ENCODE data around the gene RGL2. TPM values are rescaled to one million over a fixed set of nuclear protein-coding genes. Genes with fewer than 3 reads are reported as not detected.
"Not testable (repeated sequence)": the region's sequence is repeated elsewhere in the genome, so short reads cannot be mapped to it uniquely, and the experiment has no call there.

RGL2 gene
- 14.7 and 17.5 TPM in 2 replicates for total RNA-seq (2014; rRNA removed; shearing (Covaris generic))

DNA sequence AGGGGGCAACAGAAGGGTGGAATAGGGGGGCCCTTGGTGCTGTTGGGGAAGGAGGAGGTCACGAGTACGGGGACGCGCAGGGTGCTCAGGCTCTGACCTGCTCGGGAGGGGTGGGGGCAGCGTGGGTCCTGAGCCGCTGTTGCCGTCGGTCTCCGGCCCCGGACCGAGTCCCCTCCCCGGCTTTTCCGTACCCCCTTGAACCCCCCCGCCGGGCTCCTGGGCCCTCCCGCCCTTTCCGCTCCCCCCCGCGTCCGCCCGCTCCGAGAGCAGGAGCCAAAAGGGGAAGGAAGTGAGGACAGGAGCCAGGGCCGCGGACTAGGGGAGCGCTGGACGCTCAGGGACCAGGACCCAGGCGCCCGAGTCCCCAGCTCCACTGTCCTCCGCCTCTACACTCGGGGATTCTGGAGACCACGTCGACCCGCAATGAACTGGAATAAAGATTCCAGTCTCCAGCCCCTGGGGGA, at the start of gene RGL2:
Gene RGL2 (minus strand): TSS at position 170 of the 464 bp plus-strand sequence. CDS start 332 bp downstream, outside the sequence.
- peak; percentile 37 for DNase-seq (ENCODE audit: low spot score)

- no peak for DNase-seq (ENCODE audit: low spot score)
Measured at GRCh38 chr6:33347816-33348215, 49.1 kb upstream of the RGL2 start.

DNA sequence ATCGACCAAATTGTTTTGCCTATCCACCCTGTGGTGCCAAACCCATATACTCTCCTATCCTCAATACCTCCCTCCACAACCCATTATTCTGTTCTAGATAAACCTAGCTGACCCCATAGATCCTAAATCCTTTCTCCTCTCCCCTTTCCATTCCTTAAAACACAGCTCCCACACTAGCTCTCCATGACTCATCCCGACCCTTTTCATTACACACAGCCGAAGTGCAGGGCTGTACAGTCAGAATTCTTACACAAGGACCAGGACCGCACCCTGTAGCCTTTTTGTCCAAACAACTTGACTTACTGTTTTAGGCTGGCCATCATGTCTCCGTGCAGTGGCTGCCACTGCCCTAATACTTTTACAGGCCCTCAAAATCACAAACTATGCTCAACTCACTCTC, 48.2 kb upstream of the RGL2 start:
- not testable (repeated sequence) for DNase-seq (ENCODE audit: low spot score)

- peak; percentile 86 for DNase-seq (ENCODE audit: low spot score)
Measured at GRCh38 chr6:33344701-33345697, 46.3 kb upstream of the RGL2 start.

DNA sequence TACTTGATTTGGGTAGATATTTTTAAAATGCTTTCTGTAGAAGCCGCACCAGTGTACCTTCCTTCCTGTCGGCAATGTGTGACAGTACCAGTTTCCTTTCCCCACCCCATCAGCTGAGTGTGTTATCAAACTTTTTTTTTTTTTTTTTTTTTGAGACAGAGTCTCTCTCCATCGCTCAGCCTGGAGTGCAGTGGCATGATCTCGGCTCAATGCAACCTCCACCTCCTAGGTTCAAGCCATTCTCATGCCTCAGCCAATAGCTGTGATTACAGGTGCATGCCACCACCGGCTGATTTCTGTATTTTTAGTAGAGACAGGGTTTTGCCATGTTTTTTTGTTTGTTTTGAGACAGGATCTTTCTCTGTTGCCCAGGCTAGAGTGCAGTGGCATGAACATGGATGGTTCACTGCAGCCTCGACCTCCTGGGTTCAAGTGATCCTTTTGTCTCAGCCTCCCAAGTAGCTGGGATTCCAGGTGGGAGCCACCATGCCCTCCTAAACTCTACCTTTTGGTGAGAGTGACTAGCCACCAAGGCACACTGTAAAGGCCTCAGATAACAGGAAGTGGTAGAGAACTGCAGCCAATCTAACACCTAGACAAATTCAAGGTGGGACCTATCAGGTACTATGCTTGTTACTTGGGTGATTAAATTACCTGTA, 45.3 kb upstream of the RGL2 start:
- DNase-seq (ENCODE audit: low spot score): no peak

GRCh38 chr6:33343606-33343952, 44.8 kb upstream of the RGL2 start:
- DNase-seq (ENCODE audit: low spot score): not testable (repeated sequence)

DNA sequence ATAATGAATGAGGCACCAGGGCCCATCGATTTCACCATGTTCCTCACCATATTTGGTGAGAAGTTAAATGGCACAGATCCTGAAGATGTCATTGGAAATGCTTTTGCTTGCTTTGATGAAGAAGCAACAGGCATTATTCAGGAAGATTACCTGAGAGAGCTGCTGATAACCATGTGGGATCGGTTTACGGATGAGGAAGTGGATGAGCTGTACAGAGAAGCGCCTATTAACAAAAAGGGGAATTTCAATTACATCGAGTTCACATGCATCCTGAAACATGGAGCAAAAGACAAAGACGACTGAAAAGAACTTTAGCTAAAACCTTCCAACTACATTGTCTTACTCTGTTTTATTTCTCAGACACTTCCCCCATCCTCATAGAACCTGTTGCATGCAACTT, 40.5 kb upstream of the RGL2 start:
- no peak for DNase-seq (ENCODE audit: low spot score)

DNA sequence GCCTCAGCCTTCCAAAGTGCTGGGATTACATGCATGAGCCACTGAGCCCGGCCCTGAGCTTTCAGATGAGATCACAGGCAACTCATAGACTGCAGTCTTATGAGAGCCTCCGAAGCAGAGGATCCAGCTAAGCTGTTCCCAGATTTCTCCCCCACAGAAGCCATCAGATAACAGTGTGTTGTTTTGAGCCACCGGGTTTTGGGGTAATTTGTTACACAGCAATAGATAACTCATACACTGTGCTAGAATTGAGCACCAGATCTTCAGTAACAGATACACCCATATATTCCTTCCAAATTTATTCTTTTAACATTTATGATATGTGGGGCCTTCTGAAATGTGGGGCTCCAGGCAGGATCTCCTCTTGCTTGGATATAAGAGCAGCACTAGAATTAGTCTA, 37.8 kb upstream of the RGL2 start:
- no peak for DNase-seq (ENCODE audit: low spot score)

DNA sequence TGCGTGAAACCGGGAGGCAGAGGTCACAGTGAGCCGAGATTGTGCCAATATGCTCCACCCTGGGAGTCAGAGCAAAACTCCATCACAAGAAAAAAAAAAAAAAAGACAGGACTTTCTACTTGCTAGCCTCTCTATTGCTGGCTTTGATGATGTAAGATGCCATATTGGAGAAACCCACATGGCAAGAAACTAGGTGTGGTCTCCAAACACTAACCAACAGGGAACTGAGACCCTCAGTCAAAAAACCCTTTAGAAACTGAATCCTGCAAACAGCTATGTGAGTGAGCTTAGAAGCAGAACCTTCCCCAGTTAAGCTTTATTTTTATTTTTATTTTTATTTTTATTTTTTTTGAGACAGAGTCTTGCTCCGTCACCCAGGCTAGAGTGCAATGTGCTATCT, 37.2 kb upstream of the RGL2 start:
- no peak for DNase-seq (ENCODE audit: low spot score)

GRCh38 chr6:33333666-33334065, 34.9 kb upstream of the RGL2 start:
- no peak for DNase-seq (ENCODE audit: low spot score)

GRCh38 chr6:33330736-33331135, 32.0 kb upstream of the RGL2 start:
- no peak for DNase-seq (ENCODE audit: low spot score)

- no peak for DNase-seq (ENCODE audit: low spot score)
Measured at GRCh38 chr6:33329058-33329457, 30.3 kb upstream of the RGL2 start.

DNA sequence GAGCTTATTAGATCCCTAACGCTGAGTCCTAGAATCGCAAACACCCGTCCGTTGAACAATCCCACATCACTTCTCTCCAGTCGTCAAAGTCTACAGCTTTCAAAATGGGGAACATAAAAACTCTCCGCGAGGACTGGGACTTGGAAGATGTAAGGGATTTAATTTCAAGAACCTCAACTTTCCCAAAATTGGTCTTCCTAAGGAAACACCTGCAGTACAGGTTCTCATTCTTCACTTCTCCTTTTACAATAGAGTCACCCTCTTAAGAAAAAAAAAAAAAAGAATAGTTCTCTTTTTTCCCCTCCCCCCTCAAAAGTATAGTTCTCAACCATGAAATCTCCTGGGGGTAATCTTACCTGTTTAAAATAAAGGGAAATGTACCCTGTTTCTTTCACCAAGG, 25.4 kb upstream of the RGL2 start:
- DNase-seq (ENCODE audit: low spot score): no peak

DNA sequence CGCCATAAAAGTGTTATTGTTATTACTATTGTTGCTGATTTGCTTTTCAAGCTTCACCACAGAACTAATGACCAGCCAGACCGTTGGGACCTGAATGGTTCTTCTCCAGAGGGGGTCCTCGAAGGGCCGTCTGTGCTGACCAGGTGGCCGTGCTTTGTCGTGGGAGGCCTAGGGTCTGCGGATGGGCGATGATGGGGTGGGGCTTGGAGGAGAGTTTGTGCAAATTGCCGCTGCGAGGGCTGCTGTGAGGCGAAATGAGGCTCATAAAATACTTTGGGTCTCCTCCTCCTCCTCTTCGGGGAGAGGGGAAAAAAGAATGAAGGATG, 24.8 kb upstream of the RGL2 start:
- DNase-seq (ENCODE audit: low spot score): no peak

DNA sequence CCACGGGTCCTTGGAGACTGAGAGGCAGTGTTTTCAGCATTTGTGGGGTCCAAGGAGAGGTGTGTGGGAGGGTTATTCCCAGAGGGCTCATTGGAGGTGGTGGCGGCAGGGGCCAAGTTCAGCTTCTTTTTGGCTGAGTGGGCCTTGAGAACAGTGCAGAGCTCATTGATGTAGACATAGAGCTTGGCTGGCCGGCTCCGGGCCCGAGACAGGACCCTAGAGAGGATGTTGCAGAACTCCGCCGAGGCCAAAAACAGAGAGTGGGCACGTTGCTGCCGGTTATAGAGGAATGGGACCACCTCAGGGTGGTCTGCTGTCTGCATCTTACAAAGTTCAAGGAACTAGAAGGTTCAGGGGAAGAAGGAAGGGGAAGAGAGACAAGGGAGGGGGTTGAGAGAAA, 22.5 kb upstream of the RGL2 start:
- no peak for DNase-seq (ENCODE audit: low spot score)

GRCh38 chr6:33320315-33321181, 21.8 kb upstream of the RGL2 start:
- DNase-seq (ENCODE audit: low spot score): peak; percentile 50

DNA sequence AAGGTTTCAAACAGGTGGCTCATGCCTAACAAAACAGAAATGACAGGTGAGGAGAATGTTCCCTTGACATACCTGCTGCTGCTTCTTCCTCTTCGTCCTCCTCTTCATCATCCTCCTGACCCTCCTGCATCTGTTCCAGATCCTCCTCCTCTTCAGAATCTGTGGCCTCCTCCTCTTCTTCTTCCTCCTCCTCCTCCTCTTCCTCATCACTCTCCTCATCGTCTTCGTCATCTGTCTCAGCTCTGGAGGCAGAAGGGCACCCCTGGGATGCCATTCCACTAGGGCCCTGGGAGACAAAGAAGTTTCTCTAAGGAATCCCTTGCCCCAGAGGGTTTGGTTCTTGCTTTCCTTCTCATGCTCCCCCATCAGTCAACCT, 21.2 kb upstream of the RGL2 start:
- no peak for DNase-seq (ENCODE audit: low spot score)

- no peak for DNase-seq (ENCODE audit: low spot score)
Measured at GRCh38 chr6:33318426-33319073, 19.8 kb upstream of the RGL2 start.

- DNase-seq (ENCODE audit: low spot score): peak; percentile 97
Measured at GRCh38 chr6:33317669-33318425, 19.1 kb upstream of the RGL2 start, which contains the start of gene ZBTB22. TSS of gene ZBTB22 (minus strand) at chr6:33317744. CDS start at chr6:33316916, 828 bp downstream.

DNA sequence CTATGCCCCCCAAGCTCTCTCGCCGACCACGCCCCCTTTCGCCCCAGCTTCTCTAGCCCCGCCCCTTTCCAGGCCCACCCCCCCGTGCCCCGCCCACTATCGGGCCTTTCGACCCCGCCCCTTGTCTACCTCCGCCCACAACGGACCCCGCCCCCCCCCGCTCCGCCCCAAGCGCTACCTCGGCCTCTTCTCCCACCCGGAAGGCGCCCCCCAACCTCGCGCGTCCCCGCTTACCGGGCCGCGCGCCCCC, 18.6 kb upstream of the RGL2 start:
- no peak for DNase-seq (ENCODE audit: low spot score)
